Measurements from ENCODE around the gene NELL1. TPM values are rescaled to one million over a fixed set of nuclear protein-coding genes. Genes with fewer than 3 reads are reported as not detected.

NELL1 gene
- total RNA-seq, 2 experiments from 2014 or later, result not detected

GRCh38 chr11:21307874-21308273, 638.5 kb downstream of the NELL1 start:
- H3K36me3 Mint-ChIP-seq, result no peaks in the 10 kb centered on the region
- no peak for DNase-seq
- H3K4me3 Mint-ChIP-seq, result no peak overlapping the region
- no peaks in the 10 kb centered on the region for H3K9me3 Mint-ChIP-seq (ENCODE audit: low read depth)
- no peaks in the 10 kb centered on the region for H3K4me1 Mint-ChIP-seq
- ATAC-seq, result no peak
- CTCF ChIA-PET, result no interaction called here
- H3K27me3 Mint-ChIP-seq, result no peaks in the 10 kb centered on the region
- no peak overlapping the region for H3K27ac Mint-ChIP-seq

DNA sequence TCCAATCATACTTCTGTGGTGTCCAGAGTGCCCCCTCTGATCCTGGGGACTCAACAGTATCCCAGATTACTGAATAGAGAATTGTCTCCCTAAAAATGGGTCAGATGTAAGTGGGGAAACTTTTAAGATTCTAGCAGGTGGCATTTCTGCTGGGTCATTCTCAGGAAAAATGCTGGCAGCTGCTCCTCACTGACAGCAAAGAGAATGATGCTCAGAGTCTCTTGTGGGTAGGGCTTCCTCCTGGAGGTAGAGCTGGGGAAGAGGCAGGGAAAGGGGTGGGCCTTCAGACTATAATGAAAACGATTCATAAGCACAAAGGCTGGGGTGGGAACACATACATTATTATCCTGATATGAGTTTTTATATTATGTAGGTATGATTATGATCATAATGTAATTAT, 647.2 kb downstream of the NELL1 start:
- Mint-ChIP-seq H3K27me3 (no peaks in the 10 kb centered on the region), H3K36me3 (no peaks in the 10 kb centered on the region), H3K9me3 (ENCODE audit: low read depth) (peaks cover 6% of the 10 kb centered on the region), H3K4me3 (no peak overlapping the region), H3K27ac (no peak overlapping the region), H3K4me1 (no peaks in the 10 kb centered on the region)
- CTCF ChIA-PET, result no interaction called here
- DNase-seq (no peak), ATAC-seq (no peak)

- ATAC-seq (no peak), DNase-seq (no peak)
- Mint-ChIP-seq H3K36me3 (no peaks in the 10 kb centered on the region), H3K9me3 (ENCODE audit: low read depth) (peaks cover 6% of the 10 kb centered on the region), H3K4me1 (no peaks in the 10 kb centered on the region), H3K4me3 (no peak overlapping the region), H3K27ac (no peak overlapping the region), H3K27me3 (no peaks in the 10 kb centered on the region)
- CTCF ChIA-PET, result no interaction called here
Measured at GRCh38 chr11:21321072-21321471, 651.7 kb downstream of the NELL1 start.

DNA sequence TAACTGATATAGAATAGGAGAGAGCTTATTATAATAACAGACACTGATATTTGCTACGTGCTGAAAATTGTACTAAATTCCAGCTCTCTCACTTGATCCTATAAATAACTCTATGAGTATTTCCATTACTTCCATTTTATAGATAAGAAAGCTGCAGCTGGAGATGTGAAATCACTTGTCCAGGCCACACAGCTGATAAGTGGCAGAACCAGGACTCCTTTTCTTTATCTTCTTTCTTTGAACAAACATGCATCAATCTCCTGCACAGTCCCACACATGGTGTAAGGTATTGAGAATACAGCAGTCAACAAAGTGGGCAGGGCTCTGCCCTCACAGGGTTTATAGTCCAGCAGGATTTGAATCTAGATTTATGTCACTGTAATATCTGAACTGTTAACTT, 652.1 kb downstream of the NELL1 start:
- peaks cover 6% of the 10 kb centered on the region for H3K9me3 Mint-ChIP-seq (ENCODE audit: low read depth)
- H3K4me3 Mint-ChIP-seq, result no peak overlapping the region
- H3K27me3 Mint-ChIP-seq, result no peaks in the 10 kb centered on the region
- ATAC-seq, result no peak
- no peaks in the 10 kb centered on the region for H3K4me1 Mint-ChIP-seq
- no peak overlapping the region for H3K27ac Mint-ChIP-seq
- no peak for DNase-seq
- CTCF ChIA-PET, result no interaction called here
- no peaks in the 10 kb centered on the region for H3K36me3 Mint-ChIP-seq

DNA sequence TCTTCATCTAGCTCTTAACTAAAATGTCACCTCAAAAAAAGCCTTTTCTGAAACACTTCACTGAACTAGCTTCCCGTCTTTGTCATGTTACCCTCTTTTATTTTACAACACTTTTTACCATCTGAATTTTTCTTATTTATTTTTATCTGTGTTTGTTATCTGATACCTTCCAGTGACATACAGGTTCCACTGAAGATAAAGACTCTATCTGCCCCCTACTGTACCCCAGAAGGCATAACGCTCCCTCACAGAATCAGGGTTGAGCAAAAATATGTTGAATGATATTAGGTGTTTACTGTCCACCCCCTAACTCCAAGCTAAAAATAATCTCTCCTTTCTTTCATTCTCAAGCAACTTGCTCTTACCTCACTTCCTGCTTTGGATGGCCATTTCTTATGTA, 654.2 kb downstream of the NELL1 start:
- peaks cover 6% of the 10 kb centered on the region for H3K9me3 Mint-ChIP-seq (ENCODE audit: low read depth)
- no peaks in the 10 kb centered on the region for H3K27me3 Mint-ChIP-seq
- no peak overlapping the region for H3K4me3 Mint-ChIP-seq
- CTCF ChIA-PET, result no interaction called here
- no peak for DNase-seq
- H3K4me1 Mint-ChIP-seq, result no peaks in the 10 kb centered on the region
- no peaks in the 10 kb centered on the region for H3K36me3 Mint-ChIP-seq
- H3K27ac Mint-ChIP-seq, result no peak overlapping the region
- no peak for ATAC-seq

- Mint-ChIP-seq H3K4me3 (no peak overlapping the region), H3K4me1 (no peaks in the 10 kb centered on the region), H3K27me3 (no peaks in the 10 kb centered on the region), H3K36me3 (no peaks in the 10 kb centered on the region), H3K9me3 (ENCODE audit: low read depth) (peaks cover 2% of the 10 kb centered on the region), H3K27ac (no peak overlapping the region)
- CTCF ChIA-PET, result no interaction called here
- DNase-seq, result no peak
- ATAC-seq, result no peak
Measured at GRCh38 chr11:21343204-21343603, 673.8 kb downstream of the NELL1 start.

GRCh38 chr11:21346361-21346760, 677.0 kb downstream of the NELL1 start:
- CTCF ChIA-PET, result no interaction called here
- DNase-seq, result no peak
- no peak overlapping the region for H3K27ac Mint-ChIP-seq
- no peaks in the 10 kb centered on the region for H3K36me3 Mint-ChIP-seq
- H3K9me3 Mint-ChIP-seq (ENCODE audit: low read depth), result peaks cover 2% of the 10 kb centered on the region
- no peak for ATAC-seq
- H3K27me3 Mint-ChIP-seq, result no peaks in the 10 kb centered on the region
- no peaks in the 10 kb centered on the region for H3K4me1 Mint-ChIP-seq
- H3K4me3 Mint-ChIP-seq, result no peak overlapping the region

GRCh38 chr11:21350613-21351012, 681.2 kb downstream of the NELL1 start:
- Mint-ChIP-seq H3K27me3 (no peaks in the 10 kb centered on the region), H3K36me3 (no peaks in the 10 kb centered on the region), H3K27ac (no peak overlapping the region), H3K4me1 (no peaks in the 10 kb centered on the region), H3K4me3 (no peak overlapping the region), H3K9me3 (ENCODE audit: low read depth) (peaks cover 3% of the 10 kb centered on the region)
- CTCF ChIA-PET, result no interaction called here
- ATAC-seq, result no peak
- no peak for DNase-seq

DNA sequence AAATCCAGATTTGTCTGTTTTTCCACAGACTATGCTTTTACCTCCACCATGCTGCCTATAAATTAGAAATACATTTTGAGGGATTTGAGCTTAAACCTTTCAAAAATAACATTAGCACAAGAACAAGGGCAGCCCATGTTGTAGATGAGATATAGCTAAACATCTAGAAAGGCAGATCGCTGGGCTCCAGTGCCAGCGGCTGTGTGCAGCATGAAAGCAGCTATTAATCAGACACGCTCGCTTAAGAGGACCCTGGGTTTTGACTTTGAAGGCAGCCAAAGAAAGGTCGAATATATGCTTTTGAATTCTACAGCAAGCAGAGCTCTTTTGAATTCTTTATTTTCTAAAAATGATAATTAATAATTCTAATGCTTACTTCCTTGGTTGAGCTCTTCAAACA, 684.0 kb downstream of the NELL1 start:
- Mint-ChIP-seq H3K27ac (no peak overlapping the region), H3K4me3 (no peak overlapping the region), H3K4me1 (no peaks in the 10 kb centered on the region), H3K9me3 (ENCODE audit: low read depth) (peaks cover 11% of the 10 kb centered on the region), H3K27me3 (no peaks in the 10 kb centered on the region), H3K36me3 (no peaks in the 10 kb centered on the region)
- ATAC-seq, result no peak
- CTCF ChIA-PET, result no interaction called here
- no peak for DNase-seq

- H3K27ac Mint-ChIP-seq, result no peak overlapping the region
- ATAC-seq (no peak), DNase-seq (no peak)
- no peaks in the 10 kb centered on the region for H3K4me1 Mint-ChIP-seq
- H3K36me3 Mint-ChIP-seq, result no peaks in the 10 kb centered on the region
- CTCF ChIA-PET, result no interaction called here
- H3K27me3 Mint-ChIP-seq, result no peaks in the 10 kb centered on the region
- no peak overlapping the region for H3K4me3 Mint-ChIP-seq
- peaks cover 8% of the 10 kb centered on the region for H3K9me3 Mint-ChIP-seq (ENCODE audit: low read depth)
Measured at GRCh38 chr11:21364866-21365624, 695.7 kb downstream of the NELL1 start.

DNA sequence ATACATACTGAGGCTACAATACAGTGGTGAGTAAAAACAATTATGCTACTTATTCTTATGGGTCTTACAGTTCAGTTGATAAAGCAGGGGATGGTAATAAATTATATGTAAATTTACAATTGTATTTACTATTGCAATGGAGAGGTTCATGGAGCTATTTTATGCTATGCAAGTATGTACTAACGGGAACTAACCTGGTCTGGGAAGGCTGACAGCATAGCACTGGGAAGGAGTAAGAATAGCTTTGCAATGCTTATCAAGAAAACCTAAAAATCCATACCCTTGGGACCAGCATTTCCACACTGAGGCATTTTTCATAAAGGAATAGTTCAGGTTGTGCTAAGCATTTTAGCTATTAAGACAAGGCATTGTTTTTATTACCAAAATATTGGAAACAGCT, 700.6 kb downstream of the NELL1 start:
- DNase-seq, result no peak
- CTCF ChIA-PET, result no interaction called here
- ATAC-seq, result no peak
- Mint-ChIP-seq H3K27ac (no peak overlapping the region), H3K4me1 (no peaks in the 10 kb centered on the region), H3K9me3 (ENCODE audit: low read depth) (peaks cover 2% of the 10 kb centered on the region), H3K36me3 (no peaks in the 10 kb centered on the region), H3K27me3 (no peaks in the 10 kb centered on the region), H3K4me3 (no peak overlapping the region)

DNA sequence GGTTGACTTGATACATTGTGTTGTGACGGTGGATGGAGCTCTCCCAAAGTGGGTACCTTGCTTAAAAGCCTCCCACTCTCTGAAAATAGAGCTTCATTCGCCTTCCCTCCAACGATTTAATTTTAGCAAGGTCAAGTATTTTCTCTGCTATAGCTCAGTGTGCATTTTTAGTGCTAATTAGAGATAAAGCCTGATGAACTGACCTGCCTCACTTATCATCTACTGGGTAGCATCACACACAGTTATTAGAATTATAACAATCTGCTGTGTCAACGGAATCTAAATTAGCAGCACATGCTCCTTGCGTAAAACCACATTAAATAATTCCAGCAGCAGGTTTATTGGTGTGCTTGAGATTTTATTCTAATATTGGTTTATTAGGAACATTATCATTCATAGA, 701.7 kb downstream of the NELL1 start:
- CTCF ChIA-PET, result no interaction called here
- DNase-seq, result no peak

DNA sequence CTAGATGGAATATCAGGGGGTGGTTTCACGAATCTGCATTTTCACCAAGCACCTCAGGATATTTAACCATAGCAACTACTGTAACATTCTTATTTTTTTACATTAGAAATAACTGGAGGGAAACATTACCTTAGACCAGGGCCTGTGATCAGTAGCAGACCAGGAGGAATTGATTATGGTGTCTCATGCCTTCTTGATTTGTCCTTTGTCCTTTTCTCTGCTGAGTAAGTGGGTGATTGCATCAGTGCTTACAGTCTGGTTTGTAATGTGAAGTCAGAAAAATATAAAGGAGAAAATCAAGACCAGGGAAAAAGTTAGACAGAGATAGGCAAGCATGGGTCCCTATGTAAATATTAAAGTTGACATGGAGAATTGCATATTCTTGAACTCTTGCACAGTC, 703.3 kb downstream of the NELL1 start:
- DNase-seq (no peak), ATAC-seq (no peak)
- Mint-ChIP-seq H3K4me3 (no peak overlapping the region), H3K27me3 (no peaks in the 10 kb centered on the region), H3K36me3 (no peaks in the 10 kb centered on the region), H3K4me1 (no peaks in the 10 kb centered on the region), H3K9me3 (ENCODE audit: low read depth) (peaks cover 2% of the 10 kb centered on the region), H3K27ac (no peak overlapping the region)
- CTCF ChIA-PET, result no interaction called here

More for the DNA sequence above, 701.7 kb downstream of the NELL1 start:
- no peak for ATAC-seq
- Mint-ChIP-seq H3K36me3 (no peaks in the 10 kb centered on the region), H3K9me3 (ENCODE audit: low read depth) (peaks cover 2% of the 10 kb centered on the region), H3K4me1 (no peaks in the 10 kb centered on the region), H3K27ac (no peak overlapping the region), H3K27me3 (no peaks in the 10 kb centered on the region), H3K4me3 (no peak overlapping the region)

DNA sequence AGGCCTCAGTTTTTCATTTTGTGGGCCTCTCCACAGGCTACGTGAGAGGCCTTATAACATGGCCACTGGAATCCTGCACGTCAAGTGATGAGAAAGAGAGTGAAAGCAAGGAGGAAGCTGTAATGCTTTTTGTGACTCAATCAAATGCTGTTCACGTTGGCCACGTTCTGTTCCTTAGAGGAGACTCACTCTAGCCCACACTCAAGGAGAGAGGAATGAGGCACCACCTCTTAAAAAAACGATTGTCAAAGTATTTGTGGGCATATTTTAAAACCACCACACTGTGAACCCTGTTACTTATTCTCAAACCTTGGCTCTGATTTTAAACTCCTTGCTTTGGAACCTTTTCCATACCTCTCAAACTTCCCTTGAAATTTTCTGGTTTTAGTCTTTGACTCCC, 705.0 kb downstream of the NELL1 start:
- H3K9me3 Mint-ChIP-seq (ENCODE audit: low read depth), result peaks cover 2% of the 10 kb centered on the region
- H3K4me3 Mint-ChIP-seq, result no peak overlapping the region
- no peaks in the 10 kb centered on the region for H3K4me1 Mint-ChIP-seq
- H3K27me3 Mint-ChIP-seq, result no peaks in the 10 kb centered on the region
- CTCF ChIA-PET, result no interaction called here
- no peaks in the 10 kb centered on the region for H3K36me3 Mint-ChIP-seq
- DNase-seq, result no peak
- no peak for ATAC-seq
- H3K27ac Mint-ChIP-seq, result no peak overlapping the region
